ENCODE data around the gene SCAND1. TPM values are rescaled to one million over a fixed set of nuclear protein-coding genes. Genes with fewer than 3 reads are reported as not detected.
A peak's percentile ranks its signal among the peaks of the same experiment; 100 is the strongest.
"Not testable (repeated sequence)": the region's sequence is repeated elsewhere in the genome, so short reads cannot be mapped to it uniquely, and the experiment has no call there.

The SCAND1 gene
- 100 to 1,000 TPM in 1 of 2 donors, 10 to 100 TPM in 1; 91.3 to 125 TPM for total RNA-seq

DNA sequence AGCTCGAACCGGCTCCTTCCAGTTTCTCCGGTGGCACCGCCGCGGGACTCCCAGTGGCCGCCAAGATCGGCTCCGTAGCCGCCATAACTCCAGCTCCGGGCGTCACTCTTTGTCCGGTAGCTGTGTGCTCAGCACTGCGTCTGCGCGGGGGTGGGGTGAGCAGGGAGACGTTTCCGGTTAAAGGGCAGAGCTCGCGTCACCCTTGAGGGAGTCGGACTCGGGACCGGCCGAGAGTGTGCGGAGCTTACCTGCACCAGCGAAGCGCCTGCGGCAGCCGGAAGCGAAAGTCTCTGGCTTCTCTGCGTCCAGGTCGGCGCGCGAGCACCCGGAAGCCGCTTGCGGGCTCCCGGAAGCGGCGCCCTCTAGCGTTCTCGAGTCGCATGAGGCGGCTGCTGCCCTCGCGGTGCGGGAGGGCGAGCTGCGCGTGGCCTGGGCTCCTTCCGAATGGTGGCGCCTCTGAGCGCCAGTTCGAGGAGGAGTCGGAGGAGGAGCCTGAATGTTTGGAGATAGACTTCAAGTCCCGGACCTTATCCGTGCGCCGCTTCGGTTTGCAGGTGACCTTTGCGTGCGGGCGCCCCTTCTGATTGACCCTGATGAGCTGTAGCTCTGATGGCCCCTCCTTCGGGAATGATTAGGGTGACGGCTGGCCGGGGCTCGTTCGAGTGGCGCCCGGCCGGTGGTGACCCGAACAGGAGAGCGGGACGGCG lies at the start of gene SCAND1:
SCAND1 (minus strand) TSS at position 303 of the 707 bp plus-strand sequence; CDS start at position 85, 218 bp downstream.
- H3K9me3 ChIP-seq: no peaks in the 10 kb centered on the region
- H3K4me3 ChIP-seq: peak within 1 kb of the TSS; percentile 79
- H3K9ac ChIP-seq (ENCODE audit: low read depth in 2 of 2, low read length in 2 of 2): peak within 1 kb of the TSS; percentile 81 to 100
- H3K27me3 ChIP-seq: no peaks in the 10 kb centered on the region
- peak; percentile 96 for DNase-seq
- peaks cover 6% of the 10 kb centered on the region for H3K4me1 ChIP-seq
- H3K27ac ChIP-seq: peak within 1 kb of the TSS; percentile 98
- intact Hi-C loops (cut with DNase I): no loop called here
- TF ChIP-seq, protein P1, sequence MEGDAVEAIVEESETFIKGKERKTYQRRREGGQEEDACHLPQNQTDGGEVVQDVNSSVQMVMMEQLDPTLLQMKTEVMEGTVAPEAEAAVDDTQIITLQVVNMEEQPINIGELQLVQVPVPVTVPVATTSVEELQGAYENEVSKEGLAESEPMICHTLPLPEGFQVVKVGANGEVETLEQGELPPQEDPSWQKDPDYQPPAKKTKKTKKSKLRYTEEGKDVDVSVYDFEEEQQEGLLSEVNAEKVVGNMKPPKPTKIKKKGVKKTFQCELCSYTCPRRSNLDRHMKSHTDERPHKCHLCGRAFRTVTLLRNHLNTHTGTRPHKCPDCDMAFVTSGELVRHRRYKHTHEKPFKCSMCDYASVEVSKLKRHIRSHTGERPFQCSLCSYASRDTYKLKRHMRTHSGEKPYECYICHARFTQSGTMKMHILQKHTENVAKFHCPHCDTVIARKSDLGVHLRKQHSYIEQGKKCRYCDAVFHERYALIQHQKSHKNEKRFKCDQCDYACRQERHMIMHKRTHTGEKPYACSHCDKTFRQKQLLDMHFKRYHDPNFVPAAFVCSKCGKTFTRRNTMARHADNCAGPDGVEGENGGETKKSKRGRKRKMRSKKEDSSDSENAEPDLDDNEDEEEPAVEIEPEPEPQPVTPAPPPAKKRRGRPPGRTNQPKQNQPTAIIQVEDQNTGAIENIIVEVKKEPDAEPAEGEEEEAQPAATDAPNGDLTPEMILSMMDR (IDR thresholded peaks at IDR 0.05): peak; percentile 96
- H3K36me3 ChIP-seq: no peaks in the 10 kb centered on the region

DNA sequence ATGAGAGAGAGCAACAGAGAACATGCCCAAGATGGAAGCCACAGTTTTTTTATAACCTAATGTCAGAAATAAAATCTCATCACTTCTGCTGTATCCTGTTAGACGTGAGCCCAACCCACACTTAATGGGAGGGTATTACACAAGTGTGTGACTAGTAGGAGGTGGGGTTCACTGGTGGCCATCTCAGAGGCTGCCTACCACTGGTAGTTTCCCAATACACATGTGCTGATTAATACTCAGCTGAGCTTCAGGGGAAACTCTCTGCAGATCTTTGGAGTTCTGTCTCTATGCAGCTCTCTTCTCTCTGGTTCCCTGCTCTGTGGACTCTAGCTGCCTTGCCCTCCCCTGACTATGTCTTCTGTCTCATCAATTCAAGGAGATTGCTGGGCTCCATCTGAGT lies 49.7 kb upstream of the SCAND1 start:
- TF ChIP-seq, protein P1 (IDR thresholded peaks at IDR 0.05): no peak
- Histone ChIP-seq H3K4me3 (no peak overlapping the region), H3K27ac (no peak overlapping the region), H3K9ac (ENCODE audit: low read depth in 2 of 2, low read length in 2 of 2) (no peak overlapping the region), H3K9me3 (no peaks in the 10 kb centered on the region), H3K4me1 (no peaks in the 10 kb centered on the region), H3K27me3 (no peaks in the 10 kb centered on the region), H3K36me3 (no peaks in the 10 kb centered on the region)
- no peak for DNase-seq
- intact Hi-C loops (cut with DNase I): no loop called here

DNA sequence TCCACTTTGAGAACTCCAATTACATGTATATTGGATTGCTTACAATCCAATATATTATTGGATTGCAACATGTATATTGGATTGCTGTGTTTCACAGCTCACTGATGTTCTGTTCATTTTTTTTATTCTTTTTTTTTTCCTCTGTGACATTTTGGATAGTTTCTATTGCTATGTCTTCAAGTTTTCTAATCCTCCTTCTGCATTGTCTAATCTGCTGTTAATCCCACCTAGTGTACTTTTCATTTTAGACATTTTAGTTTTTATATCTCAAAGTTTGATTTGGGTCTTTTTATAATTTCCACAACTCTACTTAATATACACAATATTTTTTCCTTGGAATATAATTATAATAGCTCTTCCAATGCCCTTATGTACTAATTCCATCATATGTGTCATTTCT lies 48.6 kb upstream of the SCAND1 start:
- no peaks in the 10 kb centered on the region for H3K27me3 ChIP-seq
- TF ChIP-seq, protein P1 (IDR thresholded peaks at IDR 0.05): no peak
- H3K4me3 ChIP-seq: no peak overlapping the region
- no peak for DNase-seq
- intact Hi-C loops (cut with DNase I): no loop called here
- no peaks in the 10 kb centered on the region for H3K36me3 ChIP-seq
- H3K27ac ChIP-seq: no peak overlapping the region
- H3K4me1 ChIP-seq: no peaks in the 10 kb centered on the region
- no peak overlapping the region for H3K9ac ChIP-seq (ENCODE audit: low read depth in 2 of 2, low read length in 2 of 2)
- H3K9me3 ChIP-seq: no peaks in the 10 kb centered on the region

DNA sequence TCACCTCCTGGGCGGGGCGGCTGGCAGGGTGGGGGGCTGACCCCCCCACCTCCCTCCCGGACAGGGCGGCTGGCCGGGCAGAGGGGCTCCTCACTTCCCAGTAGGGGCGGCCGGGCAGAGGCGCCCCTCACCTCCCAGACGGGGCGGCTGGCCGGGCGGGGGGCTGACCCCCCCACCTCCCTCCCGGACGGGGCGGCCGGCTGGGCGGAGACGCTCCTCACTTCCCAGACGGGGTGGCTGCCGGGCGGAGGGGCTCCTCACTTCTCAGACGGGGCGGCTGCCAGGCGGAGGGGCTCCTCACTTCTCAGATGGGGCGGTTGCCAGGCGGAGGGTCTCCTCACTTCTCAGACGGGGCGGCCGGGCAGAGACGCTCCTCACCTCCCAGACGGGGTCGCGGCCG lies 47.0 kb upstream of the SCAND1 start:
- H3K27me3 ChIP-seq; H3K9ac ChIP-seq (ENCODE audit: low read depth in 2 of 2, low read length in 2 of 2); H3K4me3 ChIP-seq; intact Hi-C loops (cut with DNase I); H3K4me1 ChIP-seq; DNase-seq; H3K27ac ChIP-seq; H3K9me3 ChIP-seq; H3K36me3 ChIP-seq: not testable (repeated sequence)

DNA sequence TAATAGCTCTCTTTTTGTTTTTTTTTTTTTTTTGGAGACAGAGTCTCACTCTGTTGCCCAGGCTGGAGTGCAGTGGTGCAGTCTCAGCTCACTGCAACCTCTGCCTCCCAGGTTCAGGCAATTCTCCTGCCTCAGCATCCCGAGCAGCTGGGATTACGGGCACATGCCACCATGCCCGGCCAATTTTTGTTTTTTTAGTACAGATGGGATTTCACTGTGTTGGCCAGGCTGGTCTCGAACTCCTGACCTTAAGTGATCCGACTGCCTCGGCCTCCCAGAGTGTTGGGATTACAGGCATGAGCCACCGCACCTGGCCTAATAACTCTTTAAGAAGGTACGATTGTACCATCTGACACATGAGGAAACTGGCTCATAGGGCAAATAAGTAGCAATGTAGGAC lies 42.2 kb upstream of the SCAND1 start:
- not testable (repeated sequence) for H3K4me3 ChIP-seq; H3K27me3 ChIP-seq; H3K9ac ChIP-seq (ENCODE audit: low read depth in 2 of 2, low read length in 2 of 2); H3K4me1 ChIP-seq; H3K36me3 ChIP-seq; H3K9me3 ChIP-seq; DNase-seq; H3K27ac ChIP-seq
- intact Hi-C loops (cut with DNase I): loop anchor here (2.0 kb wide), 1 partner anchor 142 kb away; no protein-coding TSS in a partner anchor

DNA sequence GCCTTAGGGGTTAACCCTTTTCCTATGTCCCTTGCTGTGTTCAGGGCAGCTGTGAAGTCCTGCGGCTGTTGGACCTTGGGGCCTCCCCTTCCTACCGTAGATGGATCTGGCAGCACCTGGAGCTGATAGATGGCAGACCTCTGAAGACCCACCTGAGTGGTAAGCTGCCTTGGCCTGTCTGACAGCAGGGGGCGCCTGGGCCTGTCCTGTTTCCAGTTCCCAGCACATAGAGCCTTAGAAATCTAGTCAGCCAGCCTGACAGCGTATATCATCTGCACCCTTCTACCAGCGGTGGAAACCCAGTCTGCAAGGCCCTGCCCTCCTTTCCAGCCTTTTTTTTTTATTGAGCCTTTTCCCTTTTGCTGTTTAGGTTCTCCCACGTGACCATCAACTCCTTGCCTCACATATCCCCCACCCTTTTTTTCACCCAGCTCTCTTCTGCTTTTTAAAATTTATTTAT lies 40.7 kb upstream of the SCAND1 start:
- H3K9me3 ChIP-seq: no peaks in the 10 kb centered on the region
- H3K27me3 ChIP-seq: no peaks in the 10 kb centered on the region
- H3K36me3 ChIP-seq: no peaks in the 10 kb centered on the region
- DNase-seq: peak; percentile 88
- no peaks in the 10 kb centered on the region for H3K4me1 ChIP-seq
- intact Hi-C loops (cut with DNase I): loop anchor here (5.0 kb wide), 1 partner anchor 202 kb away; no protein-coding TSS in a partner anchor
- H3K27ac ChIP-seq: no peak overlapping the region
- no peak overlapping the region for H3K9ac ChIP-seq (ENCODE audit: low read depth in 2 of 2, low read length in 2 of 2)
- H3K4me3 ChIP-seq: no peak overlapping the region
- TF ChIP-seq, protein P1 (IDR thresholded peaks at IDR 0.05): peak; percentile 93
